Ammon's horn (tissue), 1 donor: ENCODE measurements around the gene ZNF32.
"Not testable (repeated sequence)": the region's sequence is repeated elsewhere in the genome, so short reads cannot be mapped to it uniquely, and the experiment has no call there.

ENCODE experiments used
- DNase-seq: peaks from one replicate; pipeline ENCODE4 v3.0.0-alpha.2; 2016; ENCODE audit warnings: low spot score

Gene ZNF32

GRCh38 chr10:43628956-43629355 is 19.7 kb downstream of the ZNF32 start:
- no peak for DNase-seq

GRCh38 chr10:43627942-43628341 is 20.7 kb downstream of the ZNF32 start:
- no peak for DNase-seq

GRCh38 chr10:43623351-43623750 is 25.3 kb downstream of the ZNF32 start:
- DNase-seq = no peak

- no peak for DNase-seq
Observed at GRCh38 chr10:43622038-43622437, 26.6 kb downstream of the ZNF32 start.

GRCh38 chr10:43619368-43619767 is 29.3 kb downstream of the ZNF32 start:
- DNase-seq = no peak

GRCh38 chr10:43616697-43617370 is 31.8 kb downstream of the ZNF32 start:
- no peak for DNase-seq

GRCh38 chr10:43610636-43611035 is 38.0 kb downstream of the ZNF32 start:
- DNase-seq = no peak

- DNase-seq = no peak
Observed at GRCh38 chr10:43607199-43607573, 41.5 kb downstream of the ZNF32 start.

GRCh38 chr10:43606323-43607198 is 42.1 kb downstream of the ZNF32 start, which contains the start of gene ZNF485:
TSS of gene ZNF485 (plus strand) at chr10:43606438. CDS start at chr10:43607051, 613 bp downstream.
- peak; percentile 80 for DNase-seq

- DNase-seq = no peak
Observed at GRCh38 chr10:43605850-43606322, 42.8 kb downstream of the ZNF32 start.

GRCh38 chr10:43601576-43601975 is 47.1 kb downstream of the ZNF32 start:
- DNase-seq = not testable (repeated sequence)

GRCh38 chr10:43599333-43599732 is 49.3 kb downstream of the ZNF32 start:
- no peak for DNase-seq

- DNase-seq = no peak
Observed at GRCh38 chr10:43598446-43598845, 50.2 kb downstream of the ZNF32 start.

GRCh38 chr10:43596546-43596945 is 52.1 kb downstream of the ZNF32 start:
- no peak for DNase-seq

- no peak for DNase-seq
Observed at GRCh38 chr10:43595739-43596298, 52.9 kb downstream of the ZNF32 start.

- DNase-seq = no peak
Observed at GRCh38 chr10:43594944-43595589, 53.6 kb downstream of the ZNF32 start.
